Measurements from ENCODE around the gene BCL11A.

Gene BCL11A

DNA sequence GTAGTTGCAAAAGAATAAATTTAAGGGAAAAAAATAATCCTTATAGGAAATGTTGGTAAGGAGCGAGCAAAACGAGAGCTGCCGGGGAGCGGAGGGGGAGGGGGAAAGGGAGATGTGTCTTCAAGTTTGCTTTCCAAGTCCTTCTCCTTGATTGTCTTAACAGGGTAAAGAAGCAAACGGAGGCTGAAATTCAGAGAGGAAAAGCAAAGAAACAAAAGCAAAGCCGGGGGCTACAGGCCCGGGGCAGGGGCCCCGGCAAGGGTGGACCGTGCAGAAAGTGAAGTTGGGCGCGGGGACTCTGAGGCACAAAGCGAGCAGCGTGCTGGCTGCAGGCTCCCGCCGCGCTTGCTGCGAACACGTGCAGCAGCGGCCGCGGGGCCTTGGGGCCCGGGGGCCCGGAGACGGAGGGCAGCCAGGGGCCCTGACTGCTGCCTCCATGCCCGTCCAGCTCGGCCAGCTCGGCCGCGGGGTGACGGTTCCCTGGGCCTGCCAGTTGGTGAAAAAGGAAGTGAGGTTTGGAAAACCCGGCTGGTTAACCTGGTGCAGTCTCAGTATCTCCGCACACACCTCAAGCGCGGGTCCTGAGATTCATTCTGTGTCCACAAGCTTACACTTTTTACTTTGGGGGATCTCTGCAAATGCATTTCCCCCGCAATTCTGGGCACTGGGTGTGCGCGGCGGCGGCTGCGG is 4.1 kb downstream of the BCL11A start:
- no peaks in the 10 kb centered on the region for H3K9me3 Mint-ChIP-seq
- H3K27ac Mint-ChIP-seq (ENCODE audit: low read depth), result no peak overlapping the region
- peaks cover 89% of the 10 kb centered on the region for H3K27me3 Mint-ChIP-seq
- H3K4me3 Mint-ChIP-seq, result peak overlapping the region; percentile 84
- DNase-seq (ENCODE audit: low spot score in 2 of 2) (no peak), ATAC-seq (replicated peaks; ENCODE audit: extremely low read depth, poor library complexity, severe bottlenecking) (no peak)
- H3K36me3 Mint-ChIP-seq (ENCODE audit: insufficient read depth), result peaks cover 8% of the 10 kb centered on the region
- H3K4me1 Mint-ChIP-seq, result peaks cover 25% of the 10 kb centered on the region

DNA sequence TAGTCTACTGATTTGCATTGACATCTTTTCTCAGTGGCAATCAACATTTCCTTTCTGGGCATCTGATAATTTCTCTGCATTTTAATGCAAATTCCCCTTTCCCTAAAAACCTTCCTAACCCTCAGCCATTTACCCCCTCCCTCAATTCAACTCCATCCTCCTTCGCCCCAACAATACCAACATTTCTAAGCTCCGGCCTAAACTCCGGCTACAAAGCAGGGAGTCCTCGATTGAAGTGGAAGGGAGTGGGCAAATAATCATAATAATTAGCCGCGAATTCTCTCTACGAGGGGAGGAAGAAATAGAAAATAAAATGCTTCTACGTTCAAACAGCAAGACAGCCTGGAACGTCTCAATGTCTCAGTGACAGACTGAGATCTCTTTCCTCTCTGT is 4.6 kb downstream of the BCL11A start:
- Mint-ChIP-seq H3K9me3 (no peaks in the 10 kb centered on the region), H3K27me3 (peaks cover 92% of the 10 kb centered on the region), H3K4me3 (peak overlapping the region; percentile 84), H3K27ac (ENCODE audit: low read depth) (no peak overlapping the region), H3K36me3 (ENCODE audit: insufficient read depth) (peaks cover 6% of the 10 kb centered on the region), H3K4me1 (peaks cover 25% of the 10 kb centered on the region)
- ATAC-seq (replicated peaks; ENCODE audit: extremely low read depth, poor library complexity, severe bottlenecking), result no peak
- DNase-seq (ENCODE audit: low spot score in 2 of 2), result no peak

DNA sequence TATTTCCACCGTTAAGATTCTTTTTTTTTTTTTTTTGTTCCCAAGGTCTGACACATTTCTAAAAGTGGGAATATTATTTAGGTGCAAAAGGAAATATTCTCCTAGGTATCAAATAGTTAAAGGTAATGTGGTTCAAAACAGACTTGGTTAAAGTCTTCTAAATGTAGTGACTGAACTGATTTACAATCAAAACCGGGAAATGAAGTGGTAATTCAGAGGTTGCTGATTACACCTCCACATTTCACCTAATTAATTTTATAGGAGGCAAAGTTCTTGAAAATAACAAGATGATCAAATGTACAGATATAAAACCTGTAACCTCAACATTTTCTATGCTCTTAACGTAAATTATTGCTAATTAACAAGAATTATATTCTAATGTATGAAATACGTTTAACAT is 5.1 kb downstream of the BCL11A start:
- ATAC-seq (replicated peaks; ENCODE audit: extremely low read depth, poor library complexity, severe bottlenecking), result no peak
- Mint-ChIP-seq H3K27me3 (peaks cover 91% of the 10 kb centered on the region), H3K9me3 (no peaks in the 10 kb centered on the region), H3K36me3 (ENCODE audit: insufficient read depth) (peaks cover 4% of the 10 kb centered on the region), H3K4me1 (peaks cover 21% of the 10 kb centered on the region), H3K4me3 (no peak overlapping the region), H3K27ac (ENCODE audit: low read depth) (no peak overlapping the region)
- no peak for DNase-seq (ENCODE audit: low spot score in 2 of 2)

GRCh38 chr2:60547841-60548240 is 5.6 kb downstream of the BCL11A start:
- Mint-ChIP-seq H3K4me3 (no peak overlapping the region), H3K9me3 (no peaks in the 10 kb centered on the region), H3K27ac (ENCODE audit: low read depth) (no peak overlapping the region), H3K36me3 (ENCODE audit: insufficient read depth) (peaks cover 6% of the 10 kb centered on the region), H3K4me1 (peaks cover 19% of the 10 kb centered on the region), H3K27me3 (peaks cover 92% of the 10 kb centered on the region)
- DNase-seq (ENCODE audit: low spot score in 2 of 2) (no peak), ATAC-seq (replicated peaks; ENCODE audit: extremely low read depth, poor library complexity, severe bottlenecking) (no peak)

DNA sequence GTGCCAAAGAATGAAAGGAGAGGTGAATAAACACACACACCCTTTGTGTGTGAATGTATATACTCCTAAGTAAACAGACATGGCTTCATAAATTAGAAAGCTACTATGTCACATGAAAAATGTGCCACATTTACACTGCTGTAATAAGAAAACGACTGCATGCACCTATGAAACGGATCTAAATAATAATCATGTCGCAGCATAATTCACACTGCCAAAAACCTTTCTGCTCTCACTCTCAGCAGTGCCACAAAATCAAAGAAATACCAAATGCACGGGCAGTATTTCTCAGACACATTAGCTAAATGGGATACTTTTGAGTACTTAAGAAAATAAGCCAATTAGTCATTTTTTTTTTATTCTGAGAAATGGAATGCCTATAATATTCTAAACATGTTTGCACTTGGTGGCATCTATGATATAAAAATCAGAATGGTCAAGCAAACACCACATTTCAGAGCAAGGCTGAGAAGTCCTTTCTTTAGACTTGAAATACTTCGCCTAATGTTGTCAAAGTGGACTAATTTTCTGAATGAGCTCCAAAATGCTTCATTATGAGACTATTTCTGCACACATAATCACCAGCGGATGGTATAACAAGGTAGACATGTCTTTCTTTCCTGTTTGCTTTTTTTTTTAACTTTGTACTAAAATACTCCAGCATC is 6.6 kb downstream of the BCL11A start:
- DNase-seq (ENCODE audit: low spot score in 2 of 2) (no peak), ATAC-seq (replicated peaks; ENCODE audit: extremely low read depth, poor library complexity, severe bottlenecking) (no peak)
- Mint-ChIP-seq H3K36me3 (ENCODE audit: insufficient read depth) (peaks cover 6% of the 10 kb centered on the region), H3K4me1 (peaks cover 16% of the 10 kb centered on the region), H3K9me3 (no peaks in the 10 kb centered on the region), H3K27ac (ENCODE audit: low read depth) (no peak overlapping the region), H3K27me3 (peaks cover 87% of the 10 kb centered on the region), H3K4me3 (no peak overlapping the region)

- no peak overlapping the region for H3K4me3 Mint-ChIP-seq
- no peak for DNase-seq (ENCODE audit: low spot score in 2 of 2)
- no peak overlapping the region for H3K27ac Mint-ChIP-seq (ENCODE audit: low read depth)
- peaks cover 8% of the 10 kb centered on the region for H3K4me1 Mint-ChIP-seq
- ATAC-seq (replicated peaks; ENCODE audit: extremely low read depth, poor library complexity, severe bottlenecking), result no peak
- H3K27me3 Mint-ChIP-seq, result peaks cover 83% of the 10 kb centered on the region
- no peaks in the 10 kb centered on the region for H3K9me3 Mint-ChIP-seq
- peaks cover 4% of the 10 kb centered on the region for H3K36me3 Mint-ChIP-seq (ENCODE audit: insufficient read depth)
Observed at GRCh38 chr2:60544954-60545560, 8.4 kb downstream of the BCL11A start.

- H3K36me3 Mint-ChIP-seq (ENCODE audit: insufficient read depth), result peaks cover 4% of the 10 kb centered on the region
- DNase-seq (ENCODE audit: low spot score in 2 of 2) (no peak), ATAC-seq (replicated peaks; ENCODE audit: extremely low read depth, poor library complexity, severe bottlenecking) (no peak)
- no peaks in the 10 kb centered on the region for H3K9me3 Mint-ChIP-seq
- H3K27ac Mint-ChIP-seq (ENCODE audit: low read depth), result no peak overlapping the region
- H3K27me3 Mint-ChIP-seq, result peaks cover 80% of the 10 kb centered on the region
- peaks cover 2% of the 10 kb centered on the region for H3K4me1 Mint-ChIP-seq
- no peak overlapping the region for H3K4me3 Mint-ChIP-seq
Observed at GRCh38 chr2:60544062-60544461, 9.4 kb downstream of the BCL11A start.

- DNase-seq (ENCODE audit: low spot score in 2 of 2) (no peak), ATAC-seq (replicated peaks; ENCODE audit: extremely low read depth, poor library complexity, severe bottlenecking) (no peak)
- H3K27ac Mint-ChIP-seq (ENCODE audit: low read depth), result no peak overlapping the region
- peaks cover 4% of the 10 kb centered on the region for H3K36me3 Mint-ChIP-seq (ENCODE audit: insufficient read depth)
- H3K4me1 Mint-ChIP-seq, result no peaks in the 10 kb centered on the region
- H3K4me3 Mint-ChIP-seq, result no peak overlapping the region
- H3K27me3 Mint-ChIP-seq, result peaks cover 75% of the 10 kb centered on the region
- H3K9me3 Mint-ChIP-seq, result no peaks in the 10 kb centered on the region
Observed at GRCh38 chr2:60541056-60541651, 12.3 kb downstream of the BCL11A start.

GRCh38 chr2:60540074-60540473 is 13.4 kb downstream of the BCL11A start:
- Mint-ChIP-seq H3K9me3 (no peaks in the 10 kb centered on the region), H3K4me1 (no peaks in the 10 kb centered on the region), H3K27ac (ENCODE audit: low read depth) (no peak overlapping the region), H3K36me3 (ENCODE audit: insufficient read depth) (peaks cover 4% of the 10 kb centered on the region), H3K27me3 (peaks cover 75% of the 10 kb centered on the region), H3K4me3 (no peak overlapping the region)
- DNase-seq (ENCODE audit: low spot score in 2 of 2) (no peak), ATAC-seq (replicated peaks; ENCODE audit: extremely low read depth, poor library complexity, severe bottlenecking) (no peak)

DNA sequence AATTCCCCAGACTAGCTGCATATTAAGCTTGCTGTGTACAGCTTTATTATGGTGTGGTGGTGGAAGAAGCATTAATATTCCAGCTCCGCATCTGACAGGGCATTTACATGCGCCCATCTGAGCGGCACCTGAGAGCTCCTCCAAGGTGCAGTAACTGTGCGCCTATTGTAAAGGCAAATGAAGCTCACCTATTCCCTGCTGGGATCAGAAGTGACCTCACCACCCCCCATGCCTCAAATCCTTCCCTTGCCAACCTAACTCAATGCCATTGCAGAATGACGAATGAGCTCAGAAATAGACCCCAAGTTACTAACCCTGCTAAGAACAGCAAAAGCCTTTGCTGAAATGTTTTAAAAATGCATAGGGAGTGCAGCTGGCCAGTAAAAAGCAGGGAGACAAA is 14.3 kb downstream of the BCL11A start:
- no peaks in the 10 kb centered on the region for H3K9me3 Mint-ChIP-seq
- peaks cover 73% of the 10 kb centered on the region for H3K27me3 Mint-ChIP-seq
- peaks cover 4% of the 10 kb centered on the region for H3K36me3 Mint-ChIP-seq (ENCODE audit: insufficient read depth)
- H3K27ac Mint-ChIP-seq (ENCODE audit: low read depth), result no peak overlapping the region
- no peak for ATAC-seq (replicated peaks; ENCODE audit: extremely low read depth, poor library complexity, severe bottlenecking)
- no peaks in the 10 kb centered on the region for H3K4me1 Mint-ChIP-seq
- H3K4me3 Mint-ChIP-seq, result no peak overlapping the region
- DNase-seq (ENCODE audit: low spot score in 2 of 2), result no peak

GRCh38 chr2:60538101-60538500 is 15.4 kb downstream of the BCL11A start:
- ATAC-seq (replicated peaks; ENCODE audit: extremely low read depth, poor library complexity, severe bottlenecking) (no peak), DNase-seq (ENCODE audit: low spot score in 2 of 2) (no peak)
- no peak overlapping the region for H3K27ac Mint-ChIP-seq (ENCODE audit: low read depth)
- peaks cover under 1% of the 10 kb centered on the region for H3K36me3 Mint-ChIP-seq (ENCODE audit: insufficient read depth)
- H3K27me3 Mint-ChIP-seq, result peaks cover 75% of the 10 kb centered on the region
- no peak overlapping the region for H3K4me3 Mint-ChIP-seq
- H3K4me1 Mint-ChIP-seq, result no peaks in the 10 kb centered on the region
- H3K9me3 Mint-ChIP-seq, result no peaks in the 10 kb centered on the region

GRCh38 chr2:60536746-60537145 is 16.7 kb downstream of the BCL11A start:
- no peaks in the 10 kb centered on the region for H3K4me1 Mint-ChIP-seq

More at GRCh38 chr2:60536746-60537145, 16.7 kb downstream of the BCL11A start:
- Mint-ChIP-seq H3K4me3 (no peak overlapping the region), H3K27me3 (peaks cover 85% of the 10 kb centered on the region), H3K27ac (ENCODE audit: low read depth) (no peak overlapping the region), H3K9me3 (no peaks in the 10 kb centered on the region), H3K36me3 (ENCODE audit: insufficient read depth) (no peaks in the 10 kb centered on the region)
- ATAC-seq (replicated peaks; ENCODE audit: extremely low read depth, poor library complexity, severe bottlenecking) (no peak), DNase-seq (ENCODE audit: low spot score in 2 of 2) (no peak)
